H1 (cell line): ENCODE measurements around the gene TLE1.

Experiments used
- CREB1 ChIP-seq: IDR thresholded peaks from 2 replicates; pipeline ENCODE4 v1.6.1; 2012; ENCODE audit warnings: inconsistent platforms
- EZH2 ChIP-seq: fragments of 200-600 bp; sonication (generic); IDR thresholded peaks from 2 replicates; pipeline ENCODE4 v1.7.1; 2012; ENCODE audit warnings: low read depth, mild to moderate bottlenecking, moderate library complexity, low read length, inconsistent platforms; ENCODE audit not compliant: severe bottlenecking
- FOSL1 ChIP-seq: IDR thresholded peaks from 2 replicates; pipeline ENCODE4 v1.6.1; 2011; ENCODE audit warnings: mild to moderate bottlenecking, low read depth, low read length, moderate library complexity; ENCODE audit not compliant: insufficient read depth
- JUND ChIP-seq: IDR thresholded peaks from 2 replicates; pipeline ENCODE4 v1.6.1; 2011; ENCODE audit warnings: mild to moderate bottlenecking, improper control_type of control experiment, low read length
- POLR2A ChIP-seq, 2 experiments: IDR thresholded peaks; 1 replicate in 1 of 2; 2 replicates in 1 of 2; pipeline ENCODE4 v1.6.1; 2011; ENCODE audit warnings: low read depth in 2 of 2, low read length in 2 of 2, mild to moderate bottlenecking in 2 of 2; ENCODE audit errors: control extremely low read depth in 1 of 2
- SIN3A ChIP-seq, 2 experiments: IDR thresholded peaks in 1 of 2; conservative IDR thresholded peaks in 1 of 2; 2 replicates each; pipeline ENCODE4 v1.6.1; 2011 to 2012; ENCODE audit warnings: low read length in 2 of 2, improper control_type of control experiment in 1 of 2, low read depth in 1 of 2, mild to moderate bottlenecking in 1 of 2
- ZNF274 ChIP-seq: IDR thresholded peaks from 2 replicates; pipeline ENCODE4 v1.7.0; 2012; ENCODE audit warnings: low read length, borderline replicate concordance; ENCODE audit errors: extremely low read depth
- TF ChIP-seq, protein P1 (sequence below), 3 experiments: IDR thresholded peaks; 1 replicate in 2 of 3; 2 replicates in 1 of 3; pipeline versions ENCODE4 v1.5.1 to v1.6.1; 2011; ENCODE audit warnings: low read length in 3 of 3, mild to moderate bottlenecking in 3 of 3, inconsistent platforms in 2 of 3, low read depth in 1 of 3, moderate library complexity in 1 of 3; ENCODE audit not compliant: insufficient read depth in 1 of 3; ENCODE audit errors: control extremely low read depth in 1 of 3
- TF ChIP-seq, protein P2 (sequence below): IDR thresholded peaks from 2 replicates; pipeline ENCODE4 v1.6.1; 2012; ENCODE audit warnings: low read length, inconsistent platforms

DNA sequence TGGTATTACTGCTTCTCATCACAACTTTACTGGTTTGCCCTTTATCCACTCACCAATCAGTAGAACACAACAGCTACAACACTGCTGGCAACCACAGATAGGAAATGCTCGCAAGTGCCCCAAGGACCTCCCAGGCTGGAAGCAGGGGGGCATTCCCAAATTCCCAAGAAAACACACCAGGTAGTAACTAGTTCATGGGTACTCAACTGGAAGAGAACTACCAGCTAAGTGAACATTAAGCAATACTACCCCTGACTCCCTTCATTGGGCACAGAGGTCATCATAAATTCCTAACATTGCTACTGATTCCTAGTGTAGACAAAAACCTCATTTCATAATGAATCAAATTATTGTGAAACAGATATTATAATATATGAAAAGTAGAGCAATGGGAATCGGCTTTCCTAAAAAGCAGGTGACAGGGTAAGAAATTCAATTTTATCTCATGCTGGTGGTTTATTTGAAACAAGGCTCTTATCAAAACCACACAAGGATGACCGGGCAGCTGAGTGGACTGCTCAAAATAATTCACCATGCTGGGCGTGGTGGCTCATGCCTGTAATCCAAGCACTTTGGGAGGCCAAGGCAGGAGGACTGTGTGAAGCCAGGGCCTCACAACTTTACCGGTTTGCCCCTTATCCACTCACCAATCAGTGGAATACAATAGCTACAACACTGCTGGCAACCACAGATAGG, 81.6 kb downstream of the TLE1 start:
- TF ChIP-seq JUND (no peak), CREB1 (no peak), SIN3A (conservative IDR thresholded peaks at IDR 0.05 in 1 of 2, IDR thresholded peaks at IDR 0.05 in 1 of 2; ENCODE audit: low read depth in 1 of 2, low read length in 2 of 2) (no peak), ZNF274 (no peak), POLR2A (IDR thresholded peaks at IDR 0.05; ENCODE audit: control extremely low read depth in 1 of 2, low read depth in 2 of 2, low read length in 2 of 2) (no peak), EZH2 (no peak), FOSL1 (no peak)
- TF ChIP-seq, protein P1, sequence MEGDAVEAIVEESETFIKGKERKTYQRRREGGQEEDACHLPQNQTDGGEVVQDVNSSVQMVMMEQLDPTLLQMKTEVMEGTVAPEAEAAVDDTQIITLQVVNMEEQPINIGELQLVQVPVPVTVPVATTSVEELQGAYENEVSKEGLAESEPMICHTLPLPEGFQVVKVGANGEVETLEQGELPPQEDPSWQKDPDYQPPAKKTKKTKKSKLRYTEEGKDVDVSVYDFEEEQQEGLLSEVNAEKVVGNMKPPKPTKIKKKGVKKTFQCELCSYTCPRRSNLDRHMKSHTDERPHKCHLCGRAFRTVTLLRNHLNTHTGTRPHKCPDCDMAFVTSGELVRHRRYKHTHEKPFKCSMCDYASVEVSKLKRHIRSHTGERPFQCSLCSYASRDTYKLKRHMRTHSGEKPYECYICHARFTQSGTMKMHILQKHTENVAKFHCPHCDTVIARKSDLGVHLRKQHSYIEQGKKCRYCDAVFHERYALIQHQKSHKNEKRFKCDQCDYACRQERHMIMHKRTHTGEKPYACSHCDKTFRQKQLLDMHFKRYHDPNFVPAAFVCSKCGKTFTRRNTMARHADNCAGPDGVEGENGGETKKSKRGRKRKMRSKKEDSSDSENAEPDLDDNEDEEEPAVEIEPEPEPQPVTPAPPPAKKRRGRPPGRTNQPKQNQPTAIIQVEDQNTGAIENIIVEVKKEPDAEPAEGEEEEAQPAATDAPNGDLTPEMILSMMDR (IDR thresholded peaks at IDR 0.05; ENCODE audit: control extremely low read depth in 1 of 3, insufficient read depth in 1 of 3, low read depth in 1 of 3, low read length in 3 of 3) = no peak
- TF ChIP-seq, protein P2, sequence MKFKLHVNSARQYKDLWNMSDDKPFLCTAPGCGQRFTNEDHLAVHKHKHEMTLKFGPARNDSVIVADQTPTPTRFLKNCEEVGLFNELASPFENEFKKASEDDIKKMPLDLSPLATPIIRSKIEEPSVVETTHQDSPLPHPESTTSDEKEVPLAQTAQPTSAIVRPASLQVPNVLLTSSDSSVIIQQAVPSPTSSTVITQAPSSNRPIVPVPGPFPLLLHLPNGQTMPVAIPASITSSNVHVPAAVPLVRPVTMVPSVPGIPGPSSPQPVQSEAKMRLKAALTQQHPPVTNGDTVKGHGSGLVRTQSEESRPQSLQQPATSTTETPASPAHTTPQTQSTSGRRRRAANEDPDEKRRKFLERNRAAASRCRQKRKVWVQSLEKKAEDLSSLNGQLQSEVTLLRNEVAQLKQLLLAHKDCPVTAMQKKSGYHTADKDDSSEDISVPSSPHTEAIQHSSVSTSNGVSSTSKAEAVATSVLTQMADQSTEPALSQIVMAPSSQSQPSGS = no peak
